NB4 (cell line): Measurements from ENCODE around the gene IL32.
"Not testable (repeated sequence)": the region's sequence is repeated elsewhere in the genome, so short reads cannot be mapped to it uniquely, and the experiment has no call there.

Experiments
- DNase-seq: peaks from one replicate; pipeline ENCODE4 v3.0.0; 2010; ENCODE audit warnings: low read depth
- H3K4me3 ChIP-seq: one replicate; pipeline ENCODE4 v1.5.1; 2011; ENCODE audit warnings: mild to moderate bottlenecking, low read depth, low read length, moderate library complexity
- CTCF ChIP-seq: IDR thresholded peaks from one replicate; pipeline ENCODE4 v1.5.1; 2012; ENCODE audit warnings: low read depth, low read length
- MYC ChIP-seq: IDR thresholded peaks from 2 replicates; pipeline ENCODE4 v1.6.1; 2011; ENCODE audit warnings: low read depth, low read length
- POLR2A ChIP-seq: IDR thresholded peaks from 2 replicates; pipeline ENCODE4 v1.6.1; 2011; ENCODE audit warnings: mild to moderate bottlenecking; ENCODE audit not compliant: insufficient read length; ENCODE audit errors: extremely low read depth
- TF ChIP-seq, protein P1 (sequence below): IDR thresholded peaks from 2 replicates; pipeline ENCODE4 v1.6.1; 2011; ENCODE audit warnings: low read depth, low read length

The IL32 gene

DNA sequence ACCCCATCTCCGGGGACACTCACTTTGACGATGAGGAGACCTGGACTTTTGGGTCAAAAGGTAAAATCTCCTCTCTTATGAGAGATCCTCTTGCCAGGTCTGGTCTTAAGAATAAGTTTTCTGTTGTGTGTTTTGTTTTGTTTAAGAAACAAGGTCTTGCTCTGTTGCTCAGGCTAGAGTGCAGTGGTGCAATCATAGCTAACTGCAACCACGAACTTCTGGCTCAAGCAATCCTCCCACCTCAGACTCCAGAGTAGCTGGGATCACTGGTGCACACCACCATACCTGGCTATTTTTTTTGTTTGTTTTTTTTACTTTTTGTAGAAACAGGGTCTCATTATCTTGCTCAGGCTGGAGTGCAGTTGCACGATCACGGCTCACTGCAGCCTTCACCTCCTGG, 15.0 kb upstream of the IL32 start:
- H3K4me3 ChIP-seq = no peak overlapping the region
- DNase-seq = peak; percentile 63
- TF ChIP-seq, protein P1, sequence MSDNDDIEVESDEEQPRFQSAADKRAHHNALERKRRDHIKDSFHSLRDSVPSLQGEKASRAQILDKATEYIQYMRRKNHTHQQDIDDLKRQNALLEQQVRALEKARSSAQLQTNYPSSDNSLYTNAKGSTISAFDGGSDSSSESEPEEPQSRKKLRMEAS = no peak
- TF ChIP-seq CTCF (no peak), MYC (no peak), POLR2A (no peak)

DNA sequence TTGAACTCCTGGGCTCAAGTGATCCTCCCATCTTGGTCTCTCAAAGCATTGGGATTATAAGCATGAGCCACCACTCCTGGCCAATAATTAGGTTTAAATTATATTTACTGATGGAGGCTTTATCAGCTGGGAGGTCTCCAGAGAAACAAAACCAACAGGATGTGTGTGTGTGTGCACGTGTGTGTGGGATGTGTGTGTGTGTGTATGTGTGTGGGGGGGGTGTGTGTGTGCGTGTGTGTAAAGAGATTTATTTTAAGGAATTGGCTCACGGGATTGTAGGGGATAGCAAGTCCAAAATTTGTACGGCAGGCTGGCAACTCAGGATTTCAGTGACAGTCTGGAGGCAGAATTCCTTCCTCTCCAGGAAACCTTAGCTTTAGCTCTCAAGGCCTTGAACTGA, 14.4 kb upstream of the IL32 start:
- TF ChIP-seq CTCF (no peak), MYC (no peak), POLR2A (no peak)
- TF ChIP-seq, protein P1 = no peak

GRCh38 chr16:3051494-3051893, 13.9 kb upstream of the IL32 start:
- peak; percentile 63 for DNase-seq
- no peak for TF ChIP-seq CTCF
- H3K4me3 ChIP-seq = no peak overlapping the region

More for the DNA sequence above, 14.4 kb upstream of the IL32 start:
- H3K4me3 ChIP-seq = no peak overlapping the region
- DNase-seq = no peak

DNA sequence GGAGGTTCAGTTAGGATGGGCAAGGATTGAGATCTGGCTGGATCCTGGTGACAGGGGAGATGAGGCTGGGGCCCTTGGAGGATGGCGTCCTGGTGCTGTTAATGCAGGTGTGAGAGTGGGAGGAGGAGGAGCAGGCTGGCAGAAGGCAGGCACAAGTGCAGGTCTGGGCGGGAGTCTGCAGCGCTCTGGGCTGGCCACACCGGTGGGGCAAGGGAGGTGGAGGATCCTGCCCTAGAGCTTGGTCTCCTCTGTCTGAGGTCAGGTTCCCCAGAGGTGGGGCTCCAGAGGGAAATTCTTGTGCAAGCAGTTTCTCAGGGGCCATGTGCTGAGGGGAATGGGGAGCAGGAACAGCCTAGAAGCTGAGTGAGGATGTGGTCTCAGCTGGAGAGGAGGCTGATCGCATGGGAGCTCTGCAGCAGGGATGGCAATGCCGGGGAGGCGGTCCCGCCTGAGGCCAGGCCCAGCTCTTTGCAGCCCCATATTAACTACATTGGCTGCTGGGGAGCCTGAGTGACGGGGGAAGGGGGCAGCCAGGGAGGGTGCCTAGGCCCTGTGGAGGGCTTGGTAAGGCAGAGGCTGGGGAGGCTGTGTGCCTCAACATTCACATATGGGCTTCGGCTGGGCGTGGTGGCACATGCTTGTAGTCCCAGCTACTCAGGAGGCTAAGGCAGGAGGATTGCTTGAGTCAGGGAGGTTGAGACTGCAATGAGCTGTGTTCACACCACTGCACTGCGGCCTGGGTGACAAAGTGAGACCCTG, 12.7 kb upstream of the IL32 start:
- not testable (repeated sequence) for H3K4me3 ChIP-seq, DNase-seq

DNA sequence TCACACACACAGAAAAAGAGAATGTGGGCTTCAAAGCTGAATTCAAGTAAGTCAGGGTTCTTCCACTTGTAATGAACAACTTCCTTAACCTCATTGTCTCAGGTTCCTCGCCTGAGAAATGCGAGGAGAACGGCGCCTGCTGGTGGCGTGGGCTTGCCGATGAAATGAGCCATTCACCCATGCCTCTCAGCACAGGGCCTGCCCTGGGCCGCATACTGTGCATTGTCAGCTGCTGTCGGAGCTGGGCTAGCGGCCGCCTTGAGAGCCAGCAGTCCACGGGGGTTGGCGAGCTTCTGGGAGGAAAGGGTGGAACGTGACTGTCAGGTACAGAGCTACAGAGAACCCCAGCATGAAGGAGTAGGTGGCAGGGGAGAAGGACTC, 12.1 kb upstream of the IL32 start:
- peak; percentile 44 for DNase-seq
- H3K4me3 ChIP-seq = not testable (repeated sequence)

DNA sequence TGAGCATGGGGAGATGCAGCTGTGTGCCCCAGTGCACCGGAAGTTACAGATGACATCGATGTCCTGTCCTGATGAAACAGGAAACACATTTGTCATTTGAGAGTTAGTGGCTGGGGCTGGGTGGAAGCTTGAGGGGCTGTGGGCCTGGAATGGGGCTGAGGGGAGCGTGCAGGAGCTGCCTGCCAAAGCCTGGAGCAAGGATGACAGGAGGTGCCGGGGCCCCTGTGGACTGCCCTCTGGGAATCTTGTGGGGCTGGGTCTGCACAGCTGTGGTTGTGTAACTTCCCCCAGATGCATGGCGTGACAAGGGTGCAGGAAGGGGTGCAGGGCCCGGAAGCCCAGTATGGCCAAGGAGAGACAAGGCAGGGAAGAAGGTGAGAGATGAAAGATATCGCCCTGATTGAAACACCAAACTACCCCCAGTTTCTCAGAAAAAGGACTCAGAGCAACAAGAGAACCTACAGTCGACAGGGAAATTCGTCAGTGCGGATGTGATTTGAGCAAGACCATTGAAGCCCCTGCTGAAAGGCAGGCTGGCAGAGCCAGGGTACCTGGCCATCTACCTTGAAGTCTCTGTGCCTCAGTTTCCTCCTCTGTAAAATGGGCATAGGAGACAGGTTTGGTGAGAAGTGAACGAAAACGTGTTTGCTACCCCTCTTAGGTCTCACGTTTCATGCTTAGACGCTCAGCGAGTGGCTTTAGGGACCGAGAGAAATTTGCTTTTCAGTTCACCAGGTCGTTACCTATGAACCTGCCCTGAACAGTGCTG, 10.3 kb upstream of the IL32 start:
- TF ChIP-seq MYC (no peak), POLR2A (no peak), CTCF (no peak)
- TF ChIP-seq, protein P1 = no peak; the same call in 1 of the 2 replicates
- no peak overlapping the region for H3K4me3 ChIP-seq
- peak; percentile 87 for DNase-seq

GRCh38 chr16:3055734-3056115, 9.7 kb upstream of the IL32 start:
- not testable (repeated sequence) for DNase-seq, H3K4me3 ChIP-seq
